ENCODE measurements around the gene TFAP2E. TPM values are rescaled to one million over a fixed set of nuclear protein-coding genes. Genes with fewer than 3 reads are reported as not detected.

TFAP2E gene
- total RNA-seq, 1 donor from 2014 or later, result 10.2 TPM

- intact Hi-C loops (cut with DNase I), result no loop called here
These were observed 24.8 kb downstream of the TFAP2E start for GRCh38 chr1:35597870-35598269.

GRCh38 chr1:35598895-35599294 is 25.8 kb downstream of the TFAP2E start:
- intact Hi-C loops (cut with DNase I), result no loop called here
- peaks cover 29 to 41% of the 10 kb centered on the region in 2 donors for H3K36me3 ChIP-seq
- H3K9me3 ChIP-seq, result no peaks in the 10 kb centered on the region

More at GRCh38 chr1:35597870-35598269, 24.8 kb downstream of the TFAP2E start:
- Histone ChIP-seq H3K36me3 (peaks cover 22 to 31% of the 10 kb centered on the region in 2 donors), H3K9me3 (no peaks in the 10 kb centered on the region), H3K27ac (no peak overlapping the region), H3K4me3 (no peak overlapping the region), H3K27me3 (no peaks in the 10 kb centered on the region), H3K4me1 (no peaks in the 10 kb centered on the region)
- TF ChIP-seq CTCF (IDR thresholded peaks at IDR 0.05), result no peak
- no peak for DNase-seq (ENCODE audit: low spot score in 2 of 2)

GRCh38 chr1:35599411-35599810 is 26.3 kb downstream of the TFAP2E start:
- no peak overlapping the region for H3K4me3 ChIP-seq
- peaks cover 33 to 46% of the 10 kb centered on the region in 2 donors for H3K36me3 ChIP-seq
- no peak for TF ChIP-seq CTCF (IDR thresholded peaks at IDR 0.05)
- no peaks in the 10 kb centered on the region for H3K4me1 ChIP-seq
- no peaks in the 10 kb centered on the region for H3K9me3 ChIP-seq
- no peaks in the 10 kb centered on the region for H3K27me3 ChIP-seq
- no peak for DNase-seq (ENCODE audit: low spot score in 2 of 2)
- intact Hi-C loops (cut with DNase I), result no loop called here
- H3K27ac ChIP-seq, result no peak overlapping the region

More at GRCh38 chr1:35598895-35599294, 25.8 kb downstream of the TFAP2E start:
- H3K27ac ChIP-seq, result no peak overlapping the region
- no peak for TF ChIP-seq CTCF (IDR thresholded peaks at IDR 0.05)
- no peak for DNase-seq (ENCODE audit: low spot score in 2 of 2)
- H3K27me3 ChIP-seq, result no peaks in the 10 kb centered on the region
- H3K4me1 ChIP-seq, result no peaks in the 10 kb centered on the region
- H3K4me3 ChIP-seq, result no peak overlapping the region

- intact Hi-C loops (cut with DNase I), result no loop called here
- Histone ChIP-seq H3K4me3 (no peak overlapping the region), H3K4me1 (no peaks in the 10 kb centered on the region), H3K36me3 (peaks cover 34 to 58% of the 10 kb centered on the region in 2 donors), H3K27ac (no peak overlapping the region), H3K27me3 (no peaks in the 10 kb centered on the region), H3K9me3 (no peaks in the 10 kb centered on the region)
- TF ChIP-seq CTCF (IDR thresholded peaks at IDR 0.05), result no peak
- DNase-seq (ENCODE audit: low spot score in 2 of 2), result no peak
These were observed 27.5 kb downstream of the TFAP2E start for GRCh38 chr1:35600593-35600992.

- TF ChIP-seq CTCF (IDR thresholded peaks at IDR 0.05), result no peak
- Histone ChIP-seq H3K9me3 (no peaks in the 10 kb centered on the region), H3K4me3 (no peak overlapping the region), H3K27me3 (no peaks in the 10 kb centered on the region), H3K27ac (no peak overlapping the region), H3K36me3 (peaks cover 49 to 79% of the 10 kb centered on the region in 2 donors), H3K4me1 (no peaks in the 10 kb centered on the region)
- intact Hi-C loops (cut with DNase I), result no loop called here
- no peak for DNase-seq (ENCODE audit: low spot score in 2 of 2)
These were observed 30.4 kb downstream of the TFAP2E start for GRCh38 chr1:35603468-35603867.

- intact Hi-C loops (cut with DNase I), result no loop called here
- H3K27me3 ChIP-seq, result no peaks in the 10 kb centered on the region
- H3K9me3 ChIP-seq, result no peaks in the 10 kb centered on the region
- no peak for TF ChIP-seq CTCF (IDR thresholded peaks at IDR 0.05)
- no peaks in the 10 kb centered on the region for H3K4me1 ChIP-seq
- no peak overlapping the region for H3K27ac ChIP-seq
- no peak overlapping the region for H3K4me3 ChIP-seq
- peaks cover 52 to 80% of the 10 kb centered on the region in 2 donors for H3K36me3 ChIP-seq
- DNase-seq (ENCODE audit: low spot score in 2 of 2), result no peak
These were observed 30.8 kb downstream of the TFAP2E start for GRCh38 chr1:35603941-35604340.

Measured in ascending aorta (tissue), 2 donors.